Activated effector memory CD4-positive, alpha-beta T cell treated with Interleukin-2 at 50 U/mL for 16 hours (primary cell): Measurements from ENCODE around the gene FCGBP.
"Not testable (repeated sequence)": the region's sequence is repeated elsewhere in the genome, so short reads cannot be mapped to it uniquely, and the experiment has no call there.

Source experiments
- DNase-seq: peaks from one replicate; pipeline ENCODE4 v3.0.0-alpha.2; 2020

FCGBP gene

GRCh38 chr19:39934584-39935363 is at the start of gene FCGBP:
Gene FCGBP (minus strand): TSS chr19:39934634.
- DNase-seq, result no peak

GRCh38 chr19:39983695-39984300 is 49.4 kb upstream of the FCGBP start:
- DNase-seq, result no peak

DNA sequence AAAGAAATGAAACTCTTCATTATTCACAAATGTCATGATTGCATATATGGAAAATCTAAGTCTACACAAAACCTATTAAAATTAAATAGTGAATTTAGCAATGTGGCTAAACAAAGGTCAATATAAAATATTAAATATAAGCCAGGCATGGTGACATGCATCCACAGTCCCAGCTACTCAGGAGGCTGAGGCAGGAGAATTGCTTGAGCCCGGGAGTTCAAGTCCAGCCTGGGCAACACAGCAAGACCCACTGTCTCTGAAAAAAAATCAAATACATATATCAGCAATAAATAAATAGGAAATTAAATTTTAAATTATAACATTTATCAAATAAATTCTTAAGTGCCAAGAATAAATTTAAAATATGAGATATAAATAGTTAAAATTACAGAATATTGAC is 48.4 kb upstream of the FCGBP start:
- no peak for DNase-seq

DNA sequence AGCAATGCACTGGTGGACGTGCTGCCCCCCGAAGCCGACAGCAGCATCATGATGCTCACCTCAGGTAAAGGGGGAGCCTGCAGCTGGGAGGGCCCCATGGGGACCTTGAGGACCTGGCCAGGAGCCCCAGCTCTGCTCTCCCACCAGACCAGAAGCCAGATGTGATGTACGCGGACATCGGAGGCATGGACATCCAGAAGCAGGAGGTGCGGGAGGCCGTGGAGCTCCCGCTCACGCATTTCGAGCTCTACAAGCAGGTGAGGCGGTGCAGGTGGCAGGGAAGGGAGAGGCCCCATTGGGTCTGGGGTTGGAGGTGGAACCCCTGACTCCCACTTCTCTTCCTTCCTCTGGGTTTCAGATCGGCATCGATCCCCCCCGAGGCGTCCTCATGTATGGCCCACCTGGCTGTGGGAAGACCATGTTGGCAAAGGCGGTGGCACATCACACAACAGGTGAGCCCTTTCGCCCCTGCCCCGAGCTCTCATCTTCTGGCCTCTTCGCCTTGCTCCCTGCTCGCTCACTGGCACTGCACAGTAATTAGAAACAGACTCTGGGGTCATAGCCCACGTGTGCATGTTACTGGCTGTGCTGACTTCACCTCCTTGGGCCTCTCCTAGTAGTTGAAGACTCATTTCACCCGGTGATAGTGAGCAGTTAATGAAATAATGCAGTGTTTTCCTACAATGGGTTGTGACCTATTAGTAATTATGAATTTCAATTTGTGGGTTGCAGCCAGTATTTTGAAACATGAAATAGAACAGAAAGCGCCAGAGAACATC is 40.1 kb upstream of the FCGBP start:
- DNase-seq, result no peak

- DNase-seq, result no peak
These were observed 37.1 kb upstream of the FCGBP start for GRCh38 chr19:39971380-39972035.

- DNase-seq, result peak; percentile 99
These were observed 36.4 kb upstream of the FCGBP start, which contains the start of gene PSMC4 for GRCh38 chr19:39970675-39971379. Gene PSMC4 (plus strand): TSS chr19:39971165. CDS start chr19:39971203, 38 bp downstream.

GRCh38 chr19:39970425-39970674 is 35.9 kb upstream of the FCGBP start:
- no peak for DNase-seq

DNA sequence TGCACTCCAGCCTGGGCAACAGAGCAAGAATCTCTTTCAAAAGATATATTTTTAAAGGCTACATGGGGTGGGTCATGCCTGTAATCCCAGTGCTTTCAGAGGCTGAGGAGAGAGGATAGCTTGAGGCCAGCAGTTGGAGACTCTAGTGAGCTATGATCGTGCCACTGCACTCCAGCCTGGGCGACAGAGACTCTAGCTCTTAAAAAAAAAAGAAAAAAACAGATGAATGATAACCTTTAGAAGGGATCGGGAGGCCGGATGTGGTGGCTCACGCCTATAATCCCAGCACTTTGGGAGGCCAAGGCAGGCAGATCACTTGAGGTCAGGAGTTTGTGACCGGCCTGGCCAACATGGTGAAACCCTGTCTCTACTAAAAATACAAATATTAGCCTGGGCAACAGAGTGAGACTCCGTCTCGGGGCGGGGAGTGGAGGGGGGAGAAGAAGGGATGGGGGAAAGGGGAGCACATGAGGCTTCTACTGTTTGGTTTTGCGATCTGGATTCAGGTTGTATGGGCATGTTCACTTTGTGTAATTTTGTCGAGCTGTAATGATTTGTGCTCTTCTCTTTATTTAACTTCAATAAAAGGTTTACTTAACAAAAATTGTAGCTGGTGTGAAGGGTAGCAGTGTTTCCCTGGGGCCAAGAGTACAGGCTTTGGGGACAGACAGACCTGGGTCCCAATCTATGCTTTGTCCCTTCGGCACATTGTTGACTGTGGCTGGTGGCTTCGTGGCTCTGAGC is 35.4 kb upstream of the FCGBP start:
- no peak for DNase-seq

DNA sequence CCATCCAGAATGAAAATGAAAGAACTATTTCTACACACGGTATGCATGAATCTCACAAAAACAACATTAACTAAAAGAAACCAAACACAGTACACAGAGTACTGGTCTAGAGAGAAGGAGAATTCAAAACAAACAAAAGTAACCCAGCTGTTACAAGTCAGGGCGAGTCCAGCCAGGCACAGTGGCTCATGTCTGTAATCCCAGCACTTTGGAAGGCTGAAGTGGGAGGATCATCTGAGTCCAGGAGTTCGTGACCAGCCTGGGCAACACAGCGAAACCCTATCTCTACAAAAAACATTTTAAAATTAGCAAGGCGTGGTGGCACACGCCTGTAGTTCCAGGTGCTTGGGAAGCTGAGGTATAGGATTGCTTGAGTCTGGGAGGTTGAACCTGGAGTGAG is 34.8 kb upstream of the FCGBP start:
- DNase-seq, result no peak

DNA sequence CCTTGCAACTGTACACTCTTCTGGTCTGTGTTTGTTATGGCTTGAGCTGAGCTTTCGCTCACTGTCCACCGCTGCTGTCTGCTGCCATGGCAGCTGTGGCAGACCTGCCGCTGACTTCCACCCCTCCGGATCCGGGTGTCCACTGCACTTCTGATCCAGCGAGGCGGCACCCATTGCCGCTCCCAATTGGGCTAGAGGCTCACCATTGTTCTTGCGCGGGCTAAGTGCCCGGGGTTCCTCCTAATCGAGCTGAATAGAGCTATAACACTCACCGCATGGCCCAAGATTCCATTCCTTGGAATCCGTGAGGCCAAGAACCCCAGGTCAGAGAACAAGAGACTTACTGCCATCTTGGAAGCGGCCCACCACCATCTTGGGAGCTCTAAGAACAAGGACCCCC is 34.4 kb upstream of the FCGBP start:
- DNase-seq, result no peak

GRCh38 chr19:39967561-39967960 is 33.1 kb upstream of the FCGBP start:
- no peak for DNase-seq

DNA sequence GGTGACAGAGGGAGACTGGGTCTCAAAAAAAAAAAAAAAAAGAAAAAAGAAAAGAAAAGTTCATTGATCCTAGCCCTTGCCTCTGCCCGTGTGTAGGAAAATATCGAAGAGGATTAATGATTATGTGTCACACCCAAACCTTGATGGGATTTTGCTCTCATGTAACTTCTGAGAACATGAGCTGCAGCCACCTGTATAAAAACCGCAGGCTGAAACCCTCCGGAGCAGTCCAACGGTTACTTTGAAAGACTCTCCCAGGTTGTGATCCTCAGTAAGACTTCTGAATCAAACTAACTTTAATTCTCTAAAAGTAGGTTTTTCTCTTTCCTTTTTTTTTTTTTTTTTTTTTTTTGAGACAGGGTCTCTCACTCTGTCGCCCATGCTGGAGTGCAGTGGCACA is 32.2 kb upstream of the FCGBP start:
- DNase-seq, result no peak

- DNase-seq, result no peak
These were observed 29.5 kb upstream of the FCGBP start for GRCh38 chr19:39963898-39964297.

- DNase-seq, result not testable (repeated sequence)
These were observed 25.0 kb upstream of the FCGBP start for GRCh38 chr19:39959407-39959806.

DNA sequence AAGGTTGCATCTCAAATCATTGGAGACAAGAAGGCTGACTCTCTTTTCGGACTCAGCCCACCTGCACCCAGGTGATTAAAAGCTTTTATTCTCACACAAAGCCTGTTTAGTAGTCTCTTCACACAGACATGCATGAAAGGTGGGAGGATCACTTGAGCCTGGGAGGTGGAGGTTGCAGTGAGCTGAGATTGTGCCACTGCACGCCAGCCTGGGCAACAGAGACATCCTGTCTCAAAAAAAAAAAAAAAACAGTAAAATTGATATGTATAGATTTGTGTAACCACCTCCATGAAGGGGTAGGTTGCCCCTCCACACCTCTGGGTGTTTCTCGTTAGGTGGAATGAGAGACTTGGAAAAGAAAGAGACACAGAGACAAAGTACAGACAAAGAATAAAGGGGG is 24.5 kb upstream of the FCGBP start:
- DNase-seq, result not testable (repeated sequence)

DNA sequence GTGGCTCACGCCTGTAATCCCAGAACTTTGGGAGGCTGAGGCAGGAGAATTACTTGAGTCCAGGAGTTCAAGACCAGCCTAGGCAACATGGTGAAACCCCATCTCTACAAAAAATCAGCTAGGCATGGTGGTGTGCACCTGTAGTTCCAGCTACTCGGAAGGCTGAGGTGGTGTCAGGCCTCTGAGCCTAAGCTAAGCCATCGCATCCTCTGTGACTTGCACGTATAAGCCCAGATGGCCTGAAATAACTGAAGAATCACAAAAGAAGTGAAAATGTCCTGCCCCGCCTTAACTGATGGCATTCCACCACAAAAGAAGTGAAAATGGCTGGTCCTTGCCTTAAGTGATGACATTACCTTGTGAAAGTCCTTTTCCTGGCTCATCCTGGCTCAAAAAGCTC is 23.5 kb upstream of the FCGBP start:
- DNase-seq, result not testable (repeated sequence)

DNA sequence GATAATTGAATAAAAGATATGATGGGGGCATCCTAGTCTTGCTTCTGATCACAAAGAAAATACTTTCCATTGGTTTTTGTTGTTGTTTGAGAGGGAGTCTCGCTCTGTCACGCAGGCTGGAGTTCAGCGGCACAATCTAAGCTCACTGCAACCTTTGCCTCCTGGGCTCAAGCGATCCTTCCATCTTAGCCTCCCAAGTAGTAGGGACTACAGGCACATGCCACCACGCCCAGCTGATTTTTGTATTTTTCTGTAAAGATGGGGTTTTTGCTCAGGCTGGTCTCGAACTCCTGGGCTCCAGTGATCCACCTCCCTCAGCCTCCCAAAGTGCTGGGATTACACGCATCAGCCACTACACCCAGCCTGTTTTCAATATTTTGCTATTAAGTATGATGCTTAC is 19.5 kb upstream of the FCGBP start:
- DNase-seq, result no peak

GRCh38 chr19:39951686-39952085 is 17.3 kb upstream of the FCGBP start:
- DNase-seq, result no peak

- no peak for DNase-seq
These were observed 16.7 kb upstream of the FCGBP start for GRCh38 chr19:39951065-39951650.

GRCh38 chr19:39949026-39949747 is 14.8 kb upstream of the FCGBP start:
- no peak for DNase-seq

DNA sequence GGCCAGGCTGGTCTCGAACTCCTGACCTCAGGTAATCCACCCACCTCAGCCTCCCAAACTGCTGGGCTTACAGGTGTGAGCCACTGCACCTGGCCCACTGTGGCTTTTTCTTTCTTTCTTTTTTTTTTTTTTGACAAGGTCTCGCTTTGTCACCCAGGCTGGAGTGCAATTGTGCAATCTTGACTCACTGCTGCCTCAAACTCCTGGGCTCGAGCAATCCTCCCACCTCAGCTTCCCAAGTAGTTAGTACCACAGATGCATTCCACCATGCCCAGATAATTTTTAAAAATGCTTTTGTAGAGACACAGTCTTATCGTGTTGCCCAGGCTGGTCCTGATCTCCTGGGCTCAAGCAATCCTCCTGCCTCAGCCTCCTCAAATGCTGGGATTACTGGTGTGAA is 12.1 kb upstream of the FCGBP start:
- no peak for DNase-seq
